GM23248 (cell line): ENCODE measurements around the gene JAML. TPM values are rescaled to one million over a fixed set of nuclear protein-coding genes. Genes with fewer than 3 reads are reported as not detected.

Experiments used
- DNase-seq: peaks from one replicate; pipeline ENCODE4 v3.0.0-alpha.2; 2015
- H2AFZ ChIP-seq: fragments of 200-600 bp; sonication (generic); 2 replicates; pipeline ENCODE4 v1.6.1; 2016; ENCODE audit warnings: antibody characterized with exemption
- H3F3A ChIP-seq: fragments of 200-600 bp; sonication (generic); 2 replicates; pipeline ENCODE4 v1.6.1; 2016; ENCODE audit warnings: mild to moderate bottlenecking, antibody characterized with exemption, mixed run types; ENCODE audit not compliant: insufficient read depth
- H3K27ac ChIP-seq: fragments of 200-600 bp; sonication (generic); 2 replicates; pipeline ENCODE4 v1.5.1; 2016; ENCODE audit warnings: mild to moderate bottlenecking
- H3K27me3 ChIP-seq: fragments of 200-600 bp; sonication (generic); replicated peaks from 2 replicates; pipeline ENCODE4 v1.6.1; 2016; ENCODE audit warnings: mild to moderate bottlenecking; ENCODE audit not compliant: insufficient read depth
- H3K36me3 ChIP-seq: fragments of 200-600 bp; sonication (generic); 2 replicates; pipeline ENCODE4 v1.6.1; 2016; ENCODE audit warnings: low read depth, mild to moderate bottlenecking
- H3K4me1 ChIP-seq: fragments of 200-600 bp; sonication (generic); 2 replicates; pipeline ENCODE4 v1.6.1; 2016; ENCODE audit warnings: mild to moderate bottlenecking; ENCODE audit not compliant: insufficient read depth
- H3K4me2 ChIP-seq: fragments of 200-600 bp; sonication (generic); one replicate; pipeline ENCODE4 v1.6.1; 2016; ENCODE audit warnings: mild to moderate bottlenecking; ENCODE audit not compliant: unreplicated experiment
- H3K4me3 ChIP-seq: fragments of 200-600 bp; sonication (generic); 2 replicates; pipeline ENCODE4 v1.5.1; 2016; ENCODE audit warnings: mild to moderate bottlenecking
- H3K79me2 ChIP-seq: fragments of 200-600 bp; sonication (generic); 2 replicates; pipeline ENCODE4 v1.6.1; 2016; ENCODE audit warnings: mild to moderate bottlenecking; ENCODE audit not compliant: insufficient read depth
- H3K9ac ChIP-seq: fragments of 200-600 bp; sonication (generic); 2 replicates; pipeline ENCODE4 v1.6.1; 2016; ENCODE audit warnings: mild to moderate bottlenecking
- H3K9me2 ChIP-seq: fragments of 200-600 bp; sonication (generic); 2 replicates; pipeline ENCODE4 v1.6.1; 2016; ENCODE audit warnings: mixed run types, mild to moderate bottlenecking, moderate library complexity; ENCODE audit not compliant: insufficient read depth
- H3K9me3 ChIP-seq: fragments of 200-600 bp; sonication (generic); one replicate; pipeline ENCODE4 v1.6.1; 2017; ENCODE audit warnings: low read depth
- H4K20me1 ChIP-seq: fragments of 200-600 bp; sonication (generic); 2 replicates; pipeline ENCODE4 v1.6.0; 2016; ENCODE audit not compliant: insufficient read depth
- EZH2 ChIP-seq: fragments of 200-600 bp; sonication (generic); IDR thresholded peaks from 2 replicates; pipeline ENCODE4 v1.6.1; 2018; ENCODE audit warnings: antibody characterized with exemption, mild to moderate bottlenecking; ENCODE audit not compliant: insufficient read depth, poor library complexity, severe bottlenecking
- EZH2phosphoT487 ChIP-seq: fragments of 200-600 bp; sonication (generic); IDR thresholded peaks from 2 replicates; pipeline ENCODE4 v1.6.1; 2018; ENCODE audit warnings: antibody characterized with exemption, moderate library complexity, mild to moderate bottlenecking, low read depth; ENCODE audit not compliant: insufficient read depth
- WGBS, 2 experiments: methylation state at CpG; one replicate each; pipeline ENCODE4 v1.1.6; 2015 to 2017; ENCODE audit warnings: low lambda C conversion rate in 2 of 2, low coverage in 1 of 2; ENCODE audit errors: missing lambda C conversion rate in 2 of 2; 5-methylcytosine and 5-hydroxymethylcytosine counted together
- in situ Hi-C: fragments of 300-500 bp; cut with MboI; formaldehyde crosslinking; loops from 2 replicates; pipeline ENCODE4 v1.15.0; 2020
- polyA plus RNA-seq: library from polyadenylated mRNA; unstranded; fragments of >200 nt; fragmentation: Nextera tagmentation; extraction: Ambion mirVana; gene quantifications from 2 replicates; pipeline ENCODE4 v1.2.1, GENCODE V29; 2016
- total RNA-seq: library from RNA; depleted of rRNA; stranded (reverse); fragments of >200 nt; shearing (Covaris generic); gene quantifications from 2 replicates; pipeline ENCODE4 v1.2.3, GENCODE V29; 2014

The JAML gene
- total and polyA plus RNA-seq, 2 experiments from 2014 or later = not detected

- no peaks in the 10 kb centered on the region for H3K9me2 ChIP-seq
- H3K4me2 ChIP-seq = no peak overlapping the region
- WGBS, 2 experiments = 29 to 35% methylated on average over 5 to 7 of the region's 7 CpGs
- H3K9ac ChIP-seq = no peak overlapping the region
- no peaks in the 10 kb centered on the region for H3K36me3 ChIP-seq
- H4K20me1 ChIP-seq = no peaks in the 10 kb centered on the region
- H3K27ac ChIP-seq = no peak overlapping the region
- H3K4me1 ChIP-seq = no peaks in the 10 kb centered on the region
- no peak for DNase-seq
- no peaks in the 10 kb centered on the region for H3F3A ChIP-seq
- H2AFZ ChIP-seq = no peak overlapping the region
- in situ Hi-C loops = no loop called here
- no peak overlapping the region for H3K4me3 ChIP-seq
- H3K9me3 ChIP-seq = no peaks in the 10 kb centered on the region
- H3K27me3 ChIP-seq = peaks cover 14% of the 10 kb centered on the region; the same call in 1 of the 2 replicates
- TF ChIP-seq EZH2phosphoT487 (no peak), EZH2 (no peak)
- H3K79me2 ChIP-seq = no peaks in the 10 kb centered on the region
These were observed 55.3 kb downstream of the JAML start for GRCh38 chr11:118169300-118170140.

DNA sequence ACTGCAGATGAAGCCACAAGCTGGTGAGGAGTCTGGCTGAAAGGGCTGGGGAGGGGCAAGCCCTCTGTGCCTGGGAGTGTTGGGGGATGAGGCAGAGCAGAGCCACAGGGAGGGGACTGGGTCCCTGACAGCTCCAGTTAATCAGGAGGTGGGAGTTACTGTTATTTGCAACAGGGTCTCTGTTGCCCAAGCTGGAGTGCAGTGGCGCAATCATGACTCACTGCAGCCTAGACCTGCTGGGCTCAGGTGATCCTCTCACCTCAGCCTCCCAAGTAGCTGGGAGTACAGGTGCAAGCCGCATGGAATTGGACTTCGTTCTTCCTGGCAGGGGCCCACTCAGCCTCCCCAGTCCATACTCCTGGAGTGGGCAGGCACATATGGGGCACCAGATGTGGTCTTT lies 56.1 kb downstream of the JAML start:
- Histone ChIP-seq H3K9me2 (no peaks in the 10 kb centered on the region), H3K27me3 (peaks cover 14% of the 10 kb centered on the region; the same call in 1 of the 2 replicates), H3K36me3 (no peaks in the 10 kb centered on the region), H3K79me2 (no peaks in the 10 kb centered on the region), H2AFZ (no peak overlapping the region), H3K27ac (no peak overlapping the region), H3F3A (no peaks in the 10 kb centered on the region), H4K20me1 (no peaks in the 10 kb centered on the region), H3K4me3 (no peak overlapping the region), H3K9me3 (no peaks in the 10 kb centered on the region), H3K4me1 (no peaks in the 10 kb centered on the region), H3K4me2 (no peak overlapping the region), H3K9ac (no peak overlapping the region)
- no peak for DNase-seq
- in situ Hi-C loops = no loop called here
- WGBS, 2 experiments = 50 to 56% methylated on average over 3 of the region's 3 CpGs
- no peak for TF ChIP-seq EZH2phosphoT487
- no peak for TF ChIP-seq EZH2

DNA sequence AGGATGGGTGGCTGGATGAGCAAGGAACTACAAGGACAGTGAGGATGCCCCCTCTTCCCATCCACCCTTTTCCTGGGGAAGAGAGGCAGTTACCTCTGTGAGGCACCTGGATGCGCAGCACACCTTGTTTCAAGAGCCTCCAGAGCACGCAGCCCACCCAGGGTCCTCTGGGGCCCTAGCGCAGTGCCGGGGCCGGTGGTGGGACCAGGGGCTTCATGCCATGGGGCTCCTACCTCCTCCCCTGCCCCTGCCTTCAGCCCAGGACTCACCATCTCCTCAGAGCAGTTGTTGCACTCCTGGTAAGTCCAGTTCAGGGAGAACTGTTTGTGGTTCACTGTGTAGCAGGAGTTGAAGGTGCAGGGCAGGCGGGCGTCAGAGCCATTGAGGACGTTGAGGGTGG lies 56.5 kb downstream of the JAML start:
- TF ChIP-seq EZH2phosphoT487 = no peak
- TF ChIP-seq EZH2 = no peak
- Histone ChIP-seq H3K4me1 (no peaks in the 10 kb centered on the region), H4K20me1 (no peaks in the 10 kb centered on the region), H3K4me2 (no peak overlapping the region), H3K27me3 (peaks cover 17% of the 10 kb centered on the region), H3K79me2 (no peaks in the 10 kb centered on the region), H3F3A (no peaks in the 10 kb centered on the region), H3K27ac (no peak overlapping the region), H3K36me3 (no peaks in the 10 kb centered on the region), H3K4me3 (no peak overlapping the region), H3K9me3 (no peaks in the 10 kb centered on the region), H3K9ac (no peak overlapping the region), H2AFZ (no peak overlapping the region), H3K9me2 (no peaks in the 10 kb centered on the region)
- WGBS, 2 experiments = 55 to 63% methylated on average over 8 of the region's 8 CpGs
- in situ Hi-C loops = no loop called here
- DNase-seq = no peak

GRCh38 chr11:118167906-118168305 lies 56.9 kb downstream of the JAML start:
- Histone ChIP-seq H3K4me1 (no peaks in the 10 kb centered on the region), H3K27ac (no peak overlapping the region), H3K36me3 (no peaks in the 10 kb centered on the region), H4K20me1 (no peaks in the 10 kb centered on the region), H3K9me2 (no peaks in the 10 kb centered on the region), H2AFZ (no peak overlapping the region), H3K9me3 (no peaks in the 10 kb centered on the region), H3K4me3 (no peak overlapping the region), H3K4me2 (no peak overlapping the region), H3K9ac (no peak overlapping the region), H3K79me2 (no peaks in the 10 kb centered on the region), H3F3A (no peaks in the 10 kb centered on the region), H3K27me3 (peaks cover 19% of the 10 kb centered on the region)
- no peak for TF ChIP-seq EZH2
- no peak for TF ChIP-seq EZH2phosphoT487
- WGBS, 2 experiments = 70 to 73% methylated on average over 12 of the region's 12 CpGs
- in situ Hi-C loops = no loop called here
- DNase-seq = no peak
